ENCODE results near the gene NPHS1.
"Not testable (repeated sequence)": the region's sequence is repeated elsewhere in the genome, so short reads cannot be mapped to it uniquely, and the experiment has no call there.

The NPHS1 gene

GRCh38 chr19:35896643-35897040, 44.3 kb upstream of the NPHS1 start:
- DNase-seq (ENCODE audit: insufficient read length, low spot score) (no peak), FAIRE-seq (no peak)
- TF ChIP-seq, protein P1, sequence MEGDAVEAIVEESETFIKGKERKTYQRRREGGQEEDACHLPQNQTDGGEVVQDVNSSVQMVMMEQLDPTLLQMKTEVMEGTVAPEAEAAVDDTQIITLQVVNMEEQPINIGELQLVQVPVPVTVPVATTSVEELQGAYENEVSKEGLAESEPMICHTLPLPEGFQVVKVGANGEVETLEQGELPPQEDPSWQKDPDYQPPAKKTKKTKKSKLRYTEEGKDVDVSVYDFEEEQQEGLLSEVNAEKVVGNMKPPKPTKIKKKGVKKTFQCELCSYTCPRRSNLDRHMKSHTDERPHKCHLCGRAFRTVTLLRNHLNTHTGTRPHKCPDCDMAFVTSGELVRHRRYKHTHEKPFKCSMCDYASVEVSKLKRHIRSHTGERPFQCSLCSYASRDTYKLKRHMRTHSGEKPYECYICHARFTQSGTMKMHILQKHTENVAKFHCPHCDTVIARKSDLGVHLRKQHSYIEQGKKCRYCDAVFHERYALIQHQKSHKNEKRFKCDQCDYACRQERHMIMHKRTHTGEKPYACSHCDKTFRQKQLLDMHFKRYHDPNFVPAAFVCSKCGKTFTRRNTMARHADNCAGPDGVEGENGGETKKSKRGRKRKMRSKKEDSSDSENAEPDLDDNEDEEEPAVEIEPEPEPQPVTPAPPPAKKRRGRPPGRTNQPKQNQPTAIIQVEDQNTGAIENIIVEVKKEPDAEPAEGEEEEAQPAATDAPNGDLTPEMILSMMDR (IDR thresholded peaks at IDR 0.05; ENCODE audit: insufficient read depth, missing control alignments): no peak

DNA sequence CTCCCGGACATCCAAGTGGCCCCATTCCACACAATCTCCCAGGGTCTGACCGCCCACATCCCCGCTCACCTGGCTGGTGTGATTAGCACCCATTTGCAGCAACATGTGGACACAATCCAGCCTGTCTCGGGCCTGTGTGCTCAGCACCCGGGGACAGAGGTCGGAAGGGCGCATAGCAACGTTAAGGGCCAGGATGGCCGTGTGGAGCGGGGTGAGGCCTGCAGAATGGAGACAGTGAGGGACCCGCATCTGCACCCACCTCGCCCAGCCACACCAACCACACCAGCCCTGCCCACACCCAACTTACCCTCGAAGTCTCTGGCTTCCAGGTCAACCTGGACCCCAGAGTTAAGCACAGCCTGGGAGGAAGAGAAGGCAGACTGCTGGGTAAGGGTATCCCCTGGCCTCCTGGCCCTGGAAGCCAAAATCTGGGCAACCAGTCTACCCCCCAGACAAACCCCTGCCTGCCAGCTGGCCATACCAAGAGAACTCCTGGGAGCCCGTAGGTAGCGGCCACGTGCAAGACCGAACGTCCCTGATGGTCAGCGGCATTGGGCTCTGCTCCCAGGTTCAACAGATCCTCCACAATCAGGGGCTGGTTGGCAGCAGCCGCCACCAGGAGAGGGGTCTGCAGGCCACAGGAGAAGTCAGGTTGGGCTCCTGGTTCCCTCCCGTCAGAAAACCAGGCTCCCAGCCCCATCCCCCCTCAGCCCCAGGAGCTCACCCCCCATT, 43.8 kb upstream of the NPHS1 start:
- DNase-seq (ENCODE audit: insufficient read length, low spot score): no peak
- FAIRE-seq: no peak
- TF ChIP-seq, protein P1 (IDR thresholded peaks at IDR 0.05; ENCODE audit: insufficient read depth, missing control alignments): no peak

- no peak for FAIRE-seq
- TF ChIP-seq, protein P1 (IDR thresholded peaks at IDR 0.05; ENCODE audit: insufficient read depth, missing control alignments): no peak
Observed at GRCh38 chr19:35894342-35894741, 42.0 kb upstream of the NPHS1 start.

GRCh38 chr19:35891819-35892218, 39.5 kb upstream of the NPHS1 start:
- DNase-seq (ENCODE audit: insufficient read length, low spot score); FAIRE-seq: not testable (repeated sequence)

More at GRCh38 chr19:35894342-35894741, 42.0 kb upstream of the NPHS1 start:
- no peak for DNase-seq (ENCODE audit: insufficient read length, low spot score)

DNA sequence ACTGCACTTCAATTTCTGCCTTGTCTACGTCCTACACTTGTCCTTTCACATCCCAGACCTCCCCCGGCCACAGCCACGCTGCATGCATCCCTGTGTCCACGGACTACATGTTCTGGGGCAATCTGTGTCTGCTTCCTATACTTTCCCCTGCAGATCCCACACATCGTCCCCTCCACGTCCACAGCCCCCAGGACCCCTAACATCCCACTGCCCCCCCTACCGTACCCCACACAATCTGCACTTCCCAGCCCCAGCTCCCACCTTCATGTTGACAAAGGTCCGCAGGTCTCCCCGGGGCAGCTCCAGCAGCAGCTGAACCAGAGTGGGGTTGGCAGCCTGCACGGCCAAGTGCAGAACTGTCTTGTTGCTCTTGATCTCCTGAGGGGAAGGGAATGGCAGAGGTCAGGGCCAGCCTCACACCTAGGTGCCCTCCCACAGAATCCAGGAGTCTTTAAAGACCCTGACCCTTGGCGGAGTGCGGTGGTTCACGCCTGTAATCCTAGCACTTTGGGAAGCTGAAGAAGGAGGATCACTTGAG, 37.9 kb upstream of the NPHS1 start:
- FAIRE-seq: no peak
- TF ChIP-seq, protein P1 (IDR thresholded peaks at IDR 0.05; ENCODE audit: insufficient read depth, missing control alignments): no peak
- DNase-seq (ENCODE audit: insufficient read length, low spot score): peak; percentile 2

DNA sequence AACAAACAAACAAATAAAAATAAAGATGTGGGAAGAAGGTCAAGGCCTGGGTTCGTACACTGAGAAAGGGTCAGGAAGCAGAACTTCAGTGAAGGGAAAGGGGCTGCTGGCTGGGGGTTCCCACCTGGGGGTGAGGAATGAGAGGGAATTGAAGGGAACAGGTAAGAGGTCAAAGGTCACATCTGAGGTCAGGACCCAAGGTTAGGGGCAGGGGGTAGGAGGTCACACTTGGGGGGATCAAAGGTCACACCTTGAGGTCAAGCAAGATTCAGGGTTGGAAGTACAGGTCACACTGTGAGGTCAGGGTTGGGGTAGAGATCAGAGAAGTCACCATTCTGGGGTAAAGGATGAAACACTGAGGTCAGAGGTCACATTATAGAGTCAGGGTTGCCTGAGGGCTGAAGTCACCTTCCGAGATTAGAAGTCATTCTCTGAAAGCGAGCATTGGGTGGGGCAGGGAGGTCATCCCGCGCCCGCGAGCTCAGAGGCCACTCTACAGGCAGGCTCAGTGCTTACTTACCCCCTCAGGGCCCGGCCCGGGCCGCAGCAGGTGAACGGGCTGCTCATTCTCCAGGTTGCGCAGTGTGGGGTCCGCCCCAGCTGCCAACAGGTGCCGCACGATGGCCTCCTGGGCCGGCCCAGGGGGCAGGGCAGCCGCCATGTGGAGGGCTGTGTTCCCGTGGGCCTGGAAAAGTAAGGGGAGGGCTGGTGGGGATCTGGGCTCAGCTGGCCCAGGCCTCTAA, 37.2 kb upstream of the NPHS1 start:
- TF ChIP-seq, protein P1 (IDR thresholded peaks at IDR 0.05; ENCODE audit: insufficient read depth, missing control alignments): no peak
- DNase-seq (ENCODE audit: insufficient read length, low spot score): peak; percentile 1
- no peak for FAIRE-seq

GRCh38 chr19:35888398-35888797, 36.1 kb upstream of the NPHS1 start:
- peak; percentile 3 for DNase-seq (ENCODE audit: insufficient read length, low spot score)
- FAIRE-seq: no peak
- TF ChIP-seq, protein P1 (IDR thresholded peaks at IDR 0.05; ENCODE audit: insufficient read depth, missing control alignments): no peak

Measured in D721Med (cell line).